Common myeloid progenitor, CD34-positive (primary cell): ENCODE results near the gene ARHGEF39.

ENCODE experiments used
- CTCF ChIA-PET: fragments of 350-600 bp; sonication (Branson Sonifier 250); formaldehyde crosslinking; loops from one replicate; lab custom pipeline; 2021; ENCODE audit warnings: antibody characterized with exemption; lab: Charles Lee
- POLR2A ChIA-PET: fragments of 350-600 bp; sonication (Branson Sonifier 250); formaldehyde crosslinking; loops from one replicate; lab custom pipeline; 2021; ENCODE audit warnings: antibody characterized with exemption; lab: Charles Lee
- DNase-seq, 3 donors: peaks; one replicate each; pipeline versions ENCODE4 v3.0.0 to v3.0.0-alpha.2; 2013
- H3K27ac ChIP-seq, 2 experiments: 1 replicate in 1 of 2; 2 replicates in 1 of 2; pipeline ENCODE4 v1.7.0; 2013; ENCODE audit warnings: inconsistent platforms in 2 of 2, low read length in 2 of 2, mild to moderate bottlenecking in 2 of 2, low read depth in 1 of 2, moderate library complexity in 1 of 2; ENCODE audit not compliant: severe bottlenecking in 2 of 2, insufficient read depth in 1 of 2, poor library complexity in 1 of 2
- H3K27me3 ChIP-seq, 5 experiments: replicated peaks in 2 of 5; 1 replicate in 3 of 5; 2 replicates in 2 of 5; pipeline versions ENCODE4 v1.6.1 to v1.7.0; 2013; ENCODE audit warnings: low read length in 4 of 5, mild to moderate bottlenecking in 2 of 5, moderate library complexity in 2 of 5, inconsistent platforms in 1 of 5; ENCODE audit not compliant: insufficient read depth in 5 of 5, control insufficient read depth in 4 of 5
- H3K36me3 ChIP-seq, 4 experiments: 1 replicate in 2 of 4; 2 replicates in 2 of 4; pipeline versions ENCODE4 v1.6.1 to v1.7.0; 2013; ENCODE audit warnings: low read length in 3 of 4, control low read depth in 1 of 4, mild to moderate bottlenecking in 1 of 4; ENCODE audit not compliant: control insufficient read depth in 4 of 4, insufficient read depth in 4 of 4
- H3K4me1 ChIP-seq, 4 experiments: 1 replicate in 3 of 4; 2 replicates in 1 of 4; pipeline versions ENCODE4 v1.6.1 to v1.7.1; 2013; ENCODE audit warnings: low read length in 3 of 4, mild to moderate bottlenecking in 3 of 4, control low read depth in 1 of 4, inconsistent platforms in 1 of 4, moderate library complexity in 1 of 4; ENCODE audit not compliant: control insufficient read depth in 4 of 4, insufficient read depth in 4 of 4; ENCODE audit errors: control extremely low read depth in 1 of 4
- H3K4me3 ChIP-seq, 7 experiments: 1 replicate in 4 of 7; 2 replicates in 3 of 7; pipeline versions ENCODE4 v1.5.1 to v1.7.0; 2013; ENCODE audit warnings: mild to moderate bottlenecking in 7 of 7, low read length in 6 of 7, moderate library complexity in 6 of 7, inconsistent platforms in 2 of 7, low read depth in 2 of 7, control low read depth in 1 of 7; ENCODE audit not compliant: insufficient read depth in 4 of 7, control insufficient read depth in 1 of 7; ENCODE audit errors: extremely low read depth in 1 of 7
- H3K9me3 ChIP-seq, 5 experiments: 1 replicate in 4 of 5; 2 replicates in 1 of 5; pipeline versions ENCODE4 v1.6.1 to v1.7.1; 2013; ENCODE audit warnings: low read length in 4 of 5, mild to moderate bottlenecking in 2 of 5, inconsistent platforms in 1 of 5, low read depth in 1 of 5, moderate library complexity in 1 of 5; ENCODE audit not compliant: control insufficient read depth in 4 of 5, insufficient read depth in 2 of 5; ENCODE audit errors: control extremely low read depth in 1 of 5
- WGBS: methylation state at CpG from one replicate; pipeline ENCODE4 v1.1.5; 2013; ENCODE audit not compliant: insufficient coverage; 5-methylcytosine and 5-hydroxymethylcytosine counted together

Gene ARHGEF39

DNA sequence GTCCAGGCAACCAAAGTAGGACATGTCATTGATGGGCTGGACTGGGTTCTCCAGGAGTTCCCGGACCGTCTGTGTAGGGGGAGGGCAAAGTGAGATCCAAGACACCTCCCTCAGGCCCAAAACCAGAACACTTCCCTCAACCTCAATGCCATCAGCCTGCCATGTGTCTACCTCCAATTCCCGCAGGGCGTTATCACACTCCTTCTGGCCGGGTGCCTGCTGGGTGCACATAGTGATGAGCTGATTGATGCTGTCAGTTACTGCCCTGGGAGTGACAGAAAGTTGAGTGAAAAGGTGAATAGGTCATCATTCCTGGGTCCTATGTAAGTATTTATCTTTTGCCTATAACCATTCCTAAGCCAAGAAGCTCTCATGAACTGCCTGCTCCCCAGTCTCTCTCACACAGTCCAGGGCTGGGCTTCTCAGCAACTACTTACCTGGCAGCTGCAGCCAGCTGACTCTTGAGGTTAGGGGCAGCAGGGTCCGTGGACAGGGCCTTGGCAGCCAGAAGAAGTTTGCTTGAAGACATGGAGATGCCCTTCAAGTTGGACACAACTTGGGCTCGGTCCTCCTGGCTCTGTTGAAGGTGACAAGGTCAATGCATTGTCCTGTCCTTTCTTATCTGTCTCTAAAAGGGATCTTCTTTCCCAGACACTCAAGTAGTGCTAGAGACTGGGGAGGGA lies 46.0 kb upstream of the ARHGEF39 start:
- Histone ChIP-seq H3K36me3 (peaks cover 41 to 93% (median 78%) of the 10 kb centered on the region in 4 experiments), H3K27me3 (no peaks in the 10 kb centered on the region), H3K4me1 (no peaks in the 10 kb centered on the region), H3K9me3 (no peaks in the 10 kb centered on the region), H3K4me3 (no peak overlapping the region), H3K27ac (no peak overlapping the region)
- ChIA-PET POLR2A (interaction anchor here (1.1 kb wide), 1 partner anchor 17 kb away, joined by 5 read pairs; no protein-coding TSS in a partner anchor), CTCF (interaction anchor here (11.1 to 13.4 kb wide), 2 partner anchors 15 to 18 kb away, joined by 86 to 94 read pairs; partner anchors contain the start of genes CREB3 and TLN1)
- 98% methylated on average over 4 of the region's 7 CpGs for WGBS
- DNase-seq: no peak

DNA sequence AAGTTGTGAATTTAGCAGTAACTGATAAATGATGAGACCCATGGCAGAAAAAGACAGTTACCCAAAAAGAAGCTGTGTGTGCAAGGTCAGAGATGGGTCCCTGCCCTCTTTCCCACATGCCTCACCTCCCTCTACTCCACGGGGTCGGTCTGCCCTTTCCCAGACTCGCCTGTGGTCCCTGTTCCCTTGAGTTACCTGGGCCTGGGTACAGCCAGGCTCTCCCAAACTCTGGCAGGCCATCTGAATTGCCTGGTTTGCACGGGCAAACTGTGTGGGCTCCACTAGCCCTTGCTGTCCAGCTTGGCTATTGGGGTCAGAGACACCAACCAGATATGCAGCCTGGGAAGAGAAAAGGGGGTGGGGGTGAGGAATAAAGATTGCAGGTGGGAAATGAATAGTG lies 43.2 kb upstream of the ARHGEF39 start:
- ChIA-PET CTCF (interaction anchor here (1.0 to 5.8 kb wide), 3 partner anchors 11 to 105 kb away, joined by 3 to 37 read pairs (median 23); no protein-coding TSS in a partner anchor), POLR2A (interaction anchor here (0.5 to 0.9 kb wide), 3 partner anchors 9 to 626 kb away, joined by 3 read pairs; no protein-coding TSS in a partner anchor)
- H3K27ac ChIP-seq: no peak overlapping the region
- H3K4me3 ChIP-seq: no peak overlapping the region
- no peaks in the 10 kb centered on the region for H3K27me3 ChIP-seq
- WGBS: 100% methylated on average over 4 of the region's 4 CpGs
- peaks cover 37 to 94% (median 86%) of the 10 kb centered on the region in 4 experiments for H3K36me3 ChIP-seq
- no peaks in the 10 kb centered on the region for H3K4me1 ChIP-seq
- no peak for DNase-seq
- no peaks in the 10 kb centered on the region for H3K9me3 ChIP-seq

DNA sequence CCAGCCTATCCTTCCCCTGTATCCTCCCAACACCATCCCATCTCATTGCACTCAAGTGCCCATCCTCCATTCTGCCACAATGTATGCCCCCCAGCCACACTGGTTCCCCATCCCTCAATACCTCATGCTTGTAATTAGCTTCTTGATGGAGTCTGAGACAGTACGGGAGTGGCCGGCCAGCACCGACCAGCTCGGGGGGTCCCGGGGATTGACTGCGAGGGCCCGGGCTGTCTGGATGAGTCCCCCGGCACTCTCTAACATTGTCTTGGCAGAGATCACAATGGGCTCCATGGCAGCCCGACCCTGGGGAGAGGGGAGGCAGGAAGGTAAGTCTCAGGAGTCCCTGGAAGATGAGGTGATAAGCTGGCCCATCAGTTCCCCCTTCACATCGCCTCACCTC lies 42.0 kb upstream of the ARHGEF39 start:
- peaks cover 37 to 93% (median 86%) of the 10 kb centered on the region in 4 experiments for H3K36me3 ChIP-seq

DNA sequence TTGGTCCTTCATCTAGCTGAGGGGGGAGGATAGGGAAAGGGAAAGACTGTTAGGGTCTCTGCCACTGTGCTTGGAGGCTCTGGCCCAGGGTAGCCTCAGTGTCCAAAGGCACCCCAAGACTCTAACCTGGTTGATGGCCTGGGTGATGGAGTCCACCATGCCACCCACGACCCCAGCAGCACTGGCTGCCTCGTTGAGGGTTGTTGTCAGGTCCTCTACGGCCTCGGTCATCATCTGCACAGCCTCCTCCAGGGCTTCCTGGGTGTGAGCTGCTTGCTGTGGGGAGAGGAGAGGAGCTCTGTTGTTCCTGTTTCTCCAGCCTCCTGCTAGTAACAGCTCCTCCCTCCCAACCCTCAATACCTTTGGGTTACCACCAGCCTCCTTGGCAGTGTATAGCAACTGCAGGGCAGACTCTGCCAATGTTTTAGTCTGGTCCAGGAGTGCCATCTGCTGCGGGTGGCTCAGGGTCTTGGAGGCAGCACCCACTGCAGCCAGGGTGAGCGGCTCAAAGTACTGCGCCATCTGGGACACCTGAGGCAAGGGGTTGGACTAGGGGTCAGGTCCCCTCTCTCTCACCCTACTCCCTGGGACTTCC lies 40.9 kb upstream of the ARHGEF39 start:
- no peaks in the 10 kb centered on the region for H3K9me3 ChIP-seq
- peaks cover 39 to 93% (median 85%) of the 10 kb centered on the region in 4 experiments for H3K36me3 ChIP-seq
- no peak overlapping the region for H3K4me3 ChIP-seq
- no peak for DNase-seq
- CTCF ChIA-PET: interaction anchor here (0.8 to 5.8 kb wide), 8 partner anchors 9 to 198 kb away, joined by 3 to 37 read pairs (median 4); partner anchors contain the start of gene ARHGEF39
- H3K27me3 ChIP-seq: no peaks in the 10 kb centered on the region
- POLR2A ChIA-PET: no interaction called here
- WGBS: 100% methylated on average over 2 of the region's 7 CpGs
- no peaks in the 10 kb centered on the region for H3K4me1 ChIP-seq
- H3K27ac ChIP-seq: no peak overlapping the region

More for the DNA sequence above, 42.0 kb upstream of the ARHGEF39 start:
- Histone ChIP-seq H3K27me3 (no peaks in the 10 kb centered on the region), H3K4me3 (no peak overlapping the region), H3K4me1 (no peaks in the 10 kb centered on the region), H3K27ac (no peak overlapping the region), H3K9me3 (no peaks in the 10 kb centered on the region)
- no peak for DNase-seq
- CTCF ChIA-PET: interaction anchor here (0.8 to 5.8 kb wide), 6 partner anchors 8 to 106 kb away, joined by 3 to 37 read pairs (median 7); no protein-coding TSS in a partner anchor
- WGBS: 100% methylated on average over 7 of the region's 10 CpGs
- POLR2A ChIA-PET: no interaction called here

DNA sequence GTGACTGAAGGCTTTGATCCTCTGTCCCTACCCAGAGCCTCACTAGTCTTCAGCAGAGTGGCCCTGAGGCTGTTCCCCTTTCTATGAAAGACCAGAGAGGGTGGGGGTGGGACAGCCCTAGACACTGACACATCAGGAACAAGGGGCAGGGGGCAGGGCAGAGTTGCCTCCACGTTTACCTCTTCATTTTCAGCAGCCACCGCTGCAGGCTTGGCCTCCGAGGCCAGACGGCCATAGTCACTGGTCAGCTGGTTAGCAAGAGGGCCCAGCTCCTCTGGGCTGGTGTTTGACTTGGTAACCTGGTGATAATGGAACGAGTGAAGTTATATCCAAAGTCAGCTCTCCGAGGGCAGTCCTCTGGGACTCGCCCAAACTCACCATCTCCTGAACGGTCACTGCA lies 40.4 kb upstream of the ARHGEF39 start:
- CTCF ChIA-PET: interaction anchor here (0.8 to 5.8 kb wide), 8 partner anchors 9 to 198 kb away, joined by 3 to 37 read pairs (median 4); partner anchors contain the start of gene ARHGEF39
- H3K4me3 ChIP-seq: no peak overlapping the region
- H3K27me3 ChIP-seq: no peaks in the 10 kb centered on the region
- no peak for DNase-seq
- no peaks in the 10 kb centered on the region for H3K4me1 ChIP-seq
- WGBS: 96% methylated on average over 7 of the region's 8 CpGs
- H3K36me3 ChIP-seq: peaks cover 40 to 93% (median 85%) of the 10 kb centered on the region in 4 experiments
- POLR2A ChIA-PET: no interaction called here
- no peak overlapping the region for H3K27ac ChIP-seq
- no peaks in the 10 kb centered on the region for H3K9me3 ChIP-seq

DNA sequence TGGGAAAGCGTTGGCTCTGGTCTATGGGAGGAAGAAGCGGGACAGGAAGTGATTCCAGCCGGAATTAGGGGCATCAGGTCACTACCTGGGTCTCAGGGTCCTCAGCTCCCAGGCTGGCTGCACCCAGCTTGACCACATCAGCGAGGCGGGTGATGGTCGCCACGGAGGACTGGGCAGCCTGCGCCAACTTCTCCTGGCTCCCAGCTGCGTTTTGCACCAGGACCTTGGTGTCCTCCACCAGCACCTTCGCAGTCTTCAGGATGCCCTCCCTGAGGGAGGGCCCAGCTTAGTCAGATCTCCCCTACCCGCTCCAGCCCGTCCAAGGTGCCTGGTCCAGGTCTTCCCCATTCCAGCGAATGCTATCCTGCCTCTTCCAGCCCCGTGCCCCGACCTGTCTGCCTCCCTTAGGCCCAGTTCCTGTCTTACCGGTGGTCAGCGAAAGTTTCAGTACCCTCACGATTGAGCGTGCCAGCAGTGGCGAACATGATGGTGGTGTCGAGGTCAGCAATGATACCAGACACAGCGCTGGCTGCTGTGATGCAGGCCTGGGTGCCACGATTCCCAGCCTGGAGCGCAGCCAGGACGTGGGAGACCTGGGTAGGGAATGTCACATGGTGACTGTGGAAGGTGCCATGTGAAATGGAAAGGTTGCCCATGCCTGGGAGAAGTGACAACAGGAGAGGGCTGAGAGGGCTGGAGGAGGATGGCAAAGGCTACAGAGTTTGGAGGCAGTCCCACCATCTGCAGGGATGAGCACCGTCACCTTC lies 39.1 kb upstream of the ARHGEF39 start:
- H3K4me3 ChIP-seq: no peak overlapping the region
- no peaks in the 10 kb centered on the region for H3K9me3 ChIP-seq
- POLR2A ChIA-PET: no interaction called here
- 98% methylated on average over 26 of the region's 26 CpGs for WGBS
- H3K27ac ChIP-seq: no peak overlapping the region
- no peaks in the 10 kb centered on the region for H3K4me1 ChIP-seq
- DNase-seq: no peak
- H3K36me3 ChIP-seq: peaks cover 50 to 98% (median 92%) of the 10 kb centered on the region in 4 experiments
- CTCF ChIA-PET: interaction anchor here (0.9 to 5.8 kb wide), 5 partner anchors 7 to 90 kb away, joined by 3 to 37 read pairs (median 3); no protein-coding TSS in a partner anchor
- H3K27me3 ChIP-seq: no peaks in the 10 kb centered on the region
